OCI-LY1 (cell line): ENCODE results near the gene ENTPD6.
"Not testable (repeated sequence)": the region's sequence is repeated elsewhere in the genome, so short reads cannot be mapped to it uniquely, and the experiment has no call there.

Experiments used
- H2AFZ ChIP-seq: fragments of 200-600 bp; sonication (generic), shearing (Covaris generic); 2 replicates; pipeline ENCODE4 v1.6.0; 2014; ENCODE audit warnings: antibody characterized with exemption, mild to moderate bottlenecking, low read length
- H3F3A ChIP-seq: fragments of 200-600 bp; sonication (generic), shearing (Covaris generic); 2 replicates; pipeline ENCODE4 v1.6.0; 2014; ENCODE audit warnings: mild to moderate bottlenecking, antibody characterized with exemption, low read length, moderate library complexity; ENCODE audit not compliant: insufficient read depth
- H3K27ac ChIP-seq: fragments of 200-600 bp; sonication (generic); 2 replicates; pipeline ENCODE4 v1.5.1; 2014; ENCODE audit warnings: low read length, mixed run types, mild to moderate bottlenecking, low read depth; ENCODE audit not compliant: poor library complexity, severe bottlenecking
- H3K27me3 ChIP-seq: fragments of 200-600 bp; sonication (generic); 2 replicates; pipeline ENCODE4 v1.6.0; 2014; ENCODE audit warnings: antibody characterized with exemption, mild to moderate bottlenecking, low read length, moderate library complexity; ENCODE audit not compliant: insufficient read depth
- H3K36me3 ChIP-seq: fragments of 200-600 bp; sonication (generic); 2 replicates; pipeline ENCODE4 v1.6.1; 2014; ENCODE audit warnings: mild to moderate bottlenecking, antibody characterized with exemption, low read length, moderate library complexity, mixed read lengths; ENCODE audit not compliant: insufficient read depth
- H3K4me1 ChIP-seq: fragments of 200-600 bp; sonication (generic); 2 replicates; pipeline ENCODE4 v1.5.1; 2014; ENCODE audit warnings: mild to moderate bottlenecking, low read length, moderate library complexity; ENCODE audit not compliant: insufficient read depth, severe bottlenecking
- H3K4me2 ChIP-seq: fragments of 200-600 bp; sonication (generic), shearing (Covaris generic); 2 replicates; pipeline ENCODE4 v1.6.1; 2014; ENCODE audit warnings: low read length
- H3K4me3 ChIP-seq: fragments of 200-600 bp; sonication (generic); 2 replicates; pipeline ENCODE4 v1.5.1; 2014; ENCODE audit warnings: low read length, low read depth, mild to moderate bottlenecking, mixed read lengths; ENCODE audit not compliant: poor library complexity, severe bottlenecking
- H3K79me2 ChIP-seq: fragments of 200-600 bp; shearing (Covaris generic); 2 replicates; pipeline ENCODE4 v1.6.1; 2016; ENCODE audit warnings: mixed run types, low read length, mixed read lengths; ENCODE audit not compliant: insufficient read depth
- H3K9ac ChIP-seq: fragments of 200-600 bp; sonication (generic), shearing (Covaris generic); 2 replicates; pipeline ENCODE4 v1.6.1; 2014; ENCODE audit warnings: mild to moderate bottlenecking, low read length, mixed read lengths
- H3K9me2 ChIP-seq: fragments of 200-600 bp; sonication (generic), shearing (Covaris generic); 2 replicates; pipeline ENCODE4 v1.6.1; 2014; ENCODE audit warnings: low read depth, mild to moderate bottlenecking, low read length, mixed read lengths
- H3K9me3 ChIP-seq: fragments of 200-600 bp; shearing (Covaris generic); 2 replicates; pipeline ENCODE4 v1.6.1; 2014; ENCODE audit warnings: low read length, mixed read lengths
- H4K20me1 ChIP-seq: fragments of 200-600 bp; sonication (generic), shearing (Covaris generic); 2 replicates; pipeline ENCODE4 v1.6.0; 2016; ENCODE audit warnings: mild to moderate bottlenecking, low read length; ENCODE audit not compliant: insufficient read depth
- EZH2 ChIP-seq: fragments of 200-600 bp; sonication (generic), shearing (Covaris generic); IDR thresholded peaks from 2 replicates; pipeline ENCODE4 v1.8.0; 2017; ENCODE audit warnings: borderline replicate concordance, mixed run types, mild to moderate bottlenecking, antibody characterized with exemption, low read length, moderate library complexity, mixed read lengths
- TF ChIP-seq, protein P1 (sequence below): fragments of 200-600 bp; sonication (generic), shearing (Covaris generic); IDR thresholded peaks from 2 replicates; pipeline ENCODE4 v1.5.1; 2017; ENCODE audit warnings: mild to moderate bottlenecking, antibody characterized with exemption, low read length, moderate library complexity, mixed read lengths

ENTPD6 gene

DNA sequence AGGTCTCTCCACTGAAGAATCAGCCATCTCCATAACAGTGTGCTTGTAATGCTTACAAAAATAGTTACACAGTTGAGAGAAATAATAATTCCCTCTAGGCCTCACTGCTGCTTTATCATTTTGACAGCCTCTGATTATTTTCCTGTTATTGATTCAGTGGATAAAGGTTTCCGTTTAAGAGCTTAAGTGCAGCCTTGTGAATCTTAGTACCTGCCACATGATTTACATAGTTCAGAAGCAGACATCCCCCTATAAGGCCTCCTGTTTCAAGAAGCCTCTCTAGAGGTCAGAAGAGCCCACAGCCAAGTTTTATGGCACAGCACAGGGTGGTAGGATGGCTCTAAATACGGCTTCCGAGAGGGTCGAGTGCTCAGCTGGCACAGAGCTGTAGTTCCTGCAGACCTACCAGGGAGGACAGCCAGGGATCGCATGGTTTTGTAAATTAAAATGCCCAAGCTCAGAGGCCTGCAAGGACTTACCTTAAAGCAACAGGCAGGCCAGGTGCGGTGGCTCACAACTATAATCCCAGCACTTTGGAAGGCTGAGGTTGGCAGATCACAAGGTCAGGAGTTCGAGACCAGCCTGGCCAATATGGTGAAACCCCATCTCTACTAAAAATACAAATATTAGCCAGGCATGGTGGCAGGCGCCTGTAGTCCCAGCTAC lies 34.8 kb downstream of the ENTPD6 start:
- Histone ChIP-seq H3K9me2 (no peaks in the 10 kb centered on the region), H3K79me2 (no peaks in the 10 kb centered on the region), H4K20me1 (no peaks in the 10 kb centered on the region), H3F3A (no peaks in the 10 kb centered on the region), H2AFZ (no peak overlapping the region), H3K9me3 (no peaks in the 10 kb centered on the region), H3K4me3 (no peak overlapping the region), H3K4me1 (peaks cover 10% of the 10 kb centered on the region), H3K27ac (peak overlapping the region; percentile 56), H3K4me2 (no peak overlapping the region), H3K27me3 (no peaks in the 10 kb centered on the region), H3K36me3 (no peaks in the 10 kb centered on the region), H3K9ac (no peak overlapping the region)
- no peak for TF ChIP-seq EZH2
- TF ChIP-seq, protein P1, sequence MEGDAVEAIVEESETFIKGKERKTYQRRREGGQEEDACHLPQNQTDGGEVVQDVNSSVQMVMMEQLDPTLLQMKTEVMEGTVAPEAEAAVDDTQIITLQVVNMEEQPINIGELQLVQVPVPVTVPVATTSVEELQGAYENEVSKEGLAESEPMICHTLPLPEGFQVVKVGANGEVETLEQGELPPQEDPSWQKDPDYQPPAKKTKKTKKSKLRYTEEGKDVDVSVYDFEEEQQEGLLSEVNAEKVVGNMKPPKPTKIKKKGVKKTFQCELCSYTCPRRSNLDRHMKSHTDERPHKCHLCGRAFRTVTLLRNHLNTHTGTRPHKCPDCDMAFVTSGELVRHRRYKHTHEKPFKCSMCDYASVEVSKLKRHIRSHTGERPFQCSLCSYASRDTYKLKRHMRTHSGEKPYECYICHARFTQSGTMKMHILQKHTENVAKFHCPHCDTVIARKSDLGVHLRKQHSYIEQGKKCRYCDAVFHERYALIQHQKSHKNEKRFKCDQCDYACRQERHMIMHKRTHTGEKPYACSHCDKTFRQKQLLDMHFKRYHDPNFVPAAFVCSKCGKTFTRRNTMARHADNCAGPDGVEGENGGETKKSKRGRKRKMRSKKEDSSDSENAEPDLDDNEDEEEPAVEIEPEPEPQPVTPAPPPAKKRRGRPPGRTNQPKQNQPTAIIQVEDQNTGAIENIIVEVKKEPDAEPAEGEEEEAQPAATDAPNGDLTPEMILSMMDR = no peak

- Histone ChIP-seq H3K27ac (no peak overlapping the region), H4K20me1 (no peaks in the 10 kb centered on the region), H3K9me2 (no peaks in the 10 kb centered on the region), H3K4me2 (no peak overlapping the region), H3F3A (no peaks in the 10 kb centered on the region), H3K9me3 (no peaks in the 10 kb centered on the region), H3K4me3 (no peak overlapping the region), H3K9ac (no peak overlapping the region), H3K36me3 (no peaks in the 10 kb centered on the region), H3K27me3 (no peaks in the 10 kb centered on the region), H2AFZ (no peak overlapping the region), H3K4me1 (peaks cover 10% of the 10 kb centered on the region), H3K79me2 (no peaks in the 10 kb centered on the region)
- TF ChIP-seq EZH2 = no peak
These were observed 37.7 kb downstream of the ENTPD6 start for GRCh38 chr20:25233016-25233772.

GRCh38 chr20:25234009-25234849 lies 38.7 kb downstream of the ENTPD6 start:
- H3K27ac ChIP-seq, H2AFZ ChIP-seq, H3K4me3 ChIP-seq, H3K9me3 ChIP-seq, H4K20me1 ChIP-seq, H3K79me2 ChIP-seq, H3K9ac ChIP-seq, H3K9me2 ChIP-seq, H3K4me2 ChIP-seq, H3K36me3 ChIP-seq, H3K27me3 ChIP-seq, H3F3A ChIP-seq: not testable (repeated sequence)
- H3K4me1 ChIP-seq = peaks cover 10% of the 10 kb centered on the region
